ENCODE results near the gene ADGRF3. TPM values are rescaled to one million over a fixed set of nuclear protein-coding genes. Genes with fewer than 3 reads are reported as not detected.

Gene ADGRF3
- total and polyA plus RNA-seq, 2 experiments from 2014 or later, result 0.24 TPM; not detected in 1

DNA sequence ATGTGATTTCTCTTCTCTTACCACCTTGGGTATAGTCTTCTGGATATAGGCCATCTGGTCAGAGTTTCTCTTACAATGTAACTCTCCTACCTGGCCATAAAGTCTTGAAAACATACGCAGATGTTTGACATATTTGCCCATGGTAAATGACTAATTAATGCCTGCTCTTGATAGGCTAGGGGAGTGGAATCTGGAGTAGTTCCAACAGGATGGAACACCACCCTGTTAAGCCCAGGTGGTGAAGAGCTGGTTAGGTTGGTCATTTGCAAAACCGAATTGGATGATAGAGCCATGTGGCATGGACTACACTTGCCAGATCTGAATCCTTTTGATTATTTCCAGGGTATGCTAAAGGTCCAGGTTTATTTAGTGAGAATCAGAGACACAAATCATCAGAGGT lies 65.4 kb downstream of the ADGRF3 start:
- no peak for DNase-seq
- Histone ChIP-seq H4K20me1 (ENCODE audit: insufficient read depth) (no peaks in the 10 kb centered on the region), H3F3A (ENCODE audit: insufficient read depth) (0 out of 2 replicates have a peak, but pooled peaks cover 4% of the 10 kb centered on the region), H3K4me3 (no peak overlapping the region), H3K36me3 (ENCODE audit: low read depth) (peaks cover 58% of the 10 kb centered on the region), H3K9me2 (ENCODE audit: insufficient read depth) (no peaks in the 10 kb centered on the region), H3K4me1 (ENCODE audit: insufficient read depth) (peaks cover 9% of the 10 kb centered on the region), H3K9ac (no peak overlapping the region), H3K9me3 (ENCODE audit: low read depth) (no peaks in the 10 kb centered on the region), H3K27ac (no peak overlapping the region), H3K27me3 (replicated peaks; ENCODE audit: insufficient read depth) (no peaks in the 10 kb centered on the region), H2AFZ (no peak overlapping the region), H3K4me2 (ENCODE audit: unreplicated experiment) (no peak overlapping the region), H3K79me2 (ENCODE audit: insufficient read depth) (peaks cover 3% of the 10 kb centered on the region; the same call in 1 of the 2 replicates)
- WGBS, 2 experiments (ENCODE audit: low coverage in 1 of 2, low lambda C conversion rate in 2 of 2, missing lambda C conversion rate in 2 of 2), result 96 to 100% methylated on average over 2 of the region's 2 CpGs
- TF ChIP-seq EZH2 (IDR thresholded peaks at IDR 0.05; ENCODE audit: insufficient read depth, poor library complexity, severe bottlenecking) (no peak), EZH2phosphoT487 (IDR thresholded peaks at IDR 0.05; ENCODE audit: insufficient read depth, low read depth) (no peak)
- in situ Hi-C loops (cut with MboI), result no loop called here

DNA sequence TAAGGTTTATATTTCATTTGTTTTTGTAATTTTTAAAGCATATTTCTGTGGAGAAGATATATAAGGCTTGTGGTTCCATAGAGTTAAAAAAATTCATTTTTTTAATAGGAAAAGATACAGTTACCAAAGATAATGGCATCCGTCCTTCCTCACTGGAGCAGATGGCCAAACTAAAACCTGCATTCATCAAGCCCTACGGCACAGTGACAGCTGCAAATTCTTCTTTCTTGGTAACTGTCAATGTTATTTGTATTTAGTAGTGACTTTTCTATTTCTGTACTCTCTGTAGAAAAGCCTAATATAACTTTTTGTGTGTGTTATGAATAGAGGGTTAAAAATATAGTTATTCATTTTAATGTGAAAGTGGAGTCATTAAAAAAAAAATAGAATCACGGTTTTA lies 66.7 kb downstream of the ADGRF3 start:
- no peak for DNase-seq
- Histone ChIP-seq H3K4me1 (ENCODE audit: insufficient read depth) (peaks cover 10% of the 10 kb centered on the region), H3K9ac (no peak overlapping the region), H3K27me3 (replicated peaks; ENCODE audit: insufficient read depth) (no peaks in the 10 kb centered on the region), H3F3A (ENCODE audit: insufficient read depth) (peaks cover 7% of the 10 kb centered on the region; the same call in 1 of the 2 replicates), H3K79me2 (ENCODE audit: insufficient read depth) (peaks cover 10% of the 10 kb centered on the region; the same call in 1 of the 2 replicates), H3K27ac (no peak overlapping the region), H3K36me3 (ENCODE audit: low read depth) (peaks cover 54% of the 10 kb centered on the region), H3K9me2 (ENCODE audit: insufficient read depth) (no peaks in the 10 kb centered on the region), H2AFZ (no peak overlapping the region), H3K9me3 (ENCODE audit: low read depth) (no peaks in the 10 kb centered on the region), H4K20me1 (ENCODE audit: insufficient read depth) (no peaks in the 10 kb centered on the region), H3K4me3 (no peak overlapping the region), H3K4me2 (ENCODE audit: unreplicated experiment) (no peak overlapping the region)
- TF ChIP-seq EZH2 (IDR thresholded peaks at IDR 0.05; ENCODE audit: insufficient read depth, poor library complexity, severe bottlenecking) (no peak), EZH2phosphoT487 (IDR thresholded peaks at IDR 0.05; ENCODE audit: insufficient read depth, low read depth) (no peak)
- WGBS, 2 experiments (ENCODE audit: low coverage in 1 of 2, low lambda C conversion rate in 2 of 2, missing lambda C conversion rate in 2 of 2), result 95 to 100% methylated on average over 3 of the region's 3 CpGs
- in situ Hi-C loops (cut with MboI), result no loop called here

DNA sequence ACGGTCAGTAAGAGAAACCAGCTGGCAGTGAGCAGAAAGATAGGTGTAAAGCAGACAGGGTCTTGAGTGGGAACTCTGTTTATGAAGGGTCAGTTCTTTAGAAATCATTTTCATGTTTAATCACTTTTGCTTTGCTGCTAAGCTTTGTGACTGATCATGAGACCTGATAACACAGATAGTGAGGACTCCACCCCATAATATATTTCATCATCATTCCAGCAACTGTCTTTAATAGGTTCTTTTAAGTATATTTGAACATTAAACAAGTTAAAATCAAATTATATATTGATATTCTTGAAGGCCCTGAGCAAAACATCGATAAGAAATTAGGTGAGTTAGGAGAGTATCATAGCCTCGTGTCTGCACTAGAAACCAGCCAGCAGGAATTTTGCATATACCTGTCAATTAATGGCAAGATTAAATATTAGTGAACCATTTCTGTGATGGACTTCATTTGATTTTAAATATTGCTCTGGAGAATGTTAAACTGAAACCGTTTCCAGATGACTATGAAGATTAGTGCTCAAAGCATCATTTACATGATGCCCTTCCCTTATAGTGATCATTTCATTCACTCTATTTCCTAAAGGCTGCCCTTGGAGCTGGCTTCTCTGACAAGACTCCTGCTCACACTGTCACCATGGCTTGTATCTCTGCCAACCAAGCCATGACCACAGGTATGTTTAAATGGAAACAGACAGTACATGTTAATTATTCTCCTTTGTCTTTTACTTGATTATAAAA lies 69.9 kb downstream of the ADGRF3 start:
- no peak for DNase-seq
- in situ Hi-C loops (cut with MboI), result no loop called here
- peaks cover 22% of the 10 kb centered on the region for H3F3A ChIP-seq (ENCODE audit: insufficient read depth)
- no peaks in the 10 kb centered on the region for H3K9me2 ChIP-seq (ENCODE audit: insufficient read depth)
- H2AFZ ChIP-seq, result no peak overlapping the region
- TF ChIP-seq EZH2 (IDR thresholded peaks at IDR 0.05; ENCODE audit: insufficient read depth, poor library complexity, severe bottlenecking), result no peak
- no peak for TF ChIP-seq EZH2phosphoT487 (IDR thresholded peaks at IDR 0.05; ENCODE audit: insufficient read depth, low read depth)
- no peaks in the 10 kb centered on the region for H3K27me3 ChIP-seq (replicated peaks; ENCODE audit: insufficient read depth)
- 90% methylated on average over 4 of the region's 4 CpGs for WGBS, 2 experiments (ENCODE audit: low coverage in 1 of 2, low lambda C conversion rate in 2 of 2, missing lambda C conversion rate in 2 of 2)
- peaks cover 21% of the 10 kb centered on the region for H3K4me1 ChIP-seq (ENCODE audit: insufficient read depth)
- no peak overlapping the region for H3K9ac ChIP-seq
- no peak overlapping the region for H3K4me2 ChIP-seq (ENCODE audit: unreplicated experiment)
- H3K79me2 ChIP-seq (ENCODE audit: insufficient read depth), result peaks cover 20% of the 10 kb centered on the region
- H3K9me3 ChIP-seq (ENCODE audit: low read depth), result no peaks in the 10 kb centered on the region
- H3K4me3 ChIP-seq, result no peak overlapping the region
- peaks cover 38% of the 10 kb centered on the region for H3K36me3 ChIP-seq (ENCODE audit: low read depth)
- H4K20me1 ChIP-seq (ENCODE audit: insufficient read depth), result no peaks in the 10 kb centered on the region
- no peak overlapping the region for H3K27ac ChIP-seq

DNA sequence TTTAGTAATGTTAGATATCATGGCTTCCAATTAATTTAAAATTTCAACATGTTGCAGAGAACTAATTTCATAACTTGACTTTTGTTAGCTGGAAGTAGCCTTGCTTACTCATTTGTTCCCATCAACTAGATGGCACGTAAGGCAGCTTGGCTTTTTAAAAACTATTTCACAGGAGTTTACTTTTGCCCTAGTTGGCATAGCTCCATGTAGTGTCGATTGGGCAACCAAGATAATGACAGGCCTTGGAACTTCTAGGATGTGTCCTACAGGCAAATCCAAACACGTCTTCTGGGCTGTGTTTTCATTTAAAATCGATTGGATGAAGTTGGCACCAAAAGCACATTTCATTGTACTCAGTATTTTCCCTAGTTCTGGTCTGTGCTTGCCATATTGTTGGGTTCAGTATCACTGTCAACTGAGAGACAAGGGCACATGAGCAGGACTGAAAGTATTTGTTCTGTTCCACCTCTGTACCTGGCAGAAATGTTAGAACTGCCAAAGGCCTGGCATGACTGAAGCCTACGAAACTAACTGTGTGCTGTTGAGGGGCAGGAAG lies 72.5 kb downstream of the ADGRF3 start:
- Histone ChIP-seq H3K9me3 (ENCODE audit: low read depth) (no peaks in the 10 kb centered on the region), H4K20me1 (ENCODE audit: insufficient read depth) (no peaks in the 10 kb centered on the region), H3F3A (ENCODE audit: insufficient read depth) (peaks cover 37% of the 10 kb centered on the region), H3K4me3 (peak overlapping the region; percentile 47), H2AFZ (no peak overlapping the region), H3K27me3 (replicated peaks; ENCODE audit: insufficient read depth) (no peaks in the 10 kb centered on the region), H3K4me1 (ENCODE audit: insufficient read depth) (peaks cover 36% of the 10 kb centered on the region), H3K79me2 (ENCODE audit: insufficient read depth) (peaks cover 20% of the 10 kb centered on the region), H3K36me3 (ENCODE audit: low read depth) (peaks cover 16% of the 10 kb centered on the region), H3K4me2 (ENCODE audit: unreplicated experiment) (peak overlapping the region; percentile 68), H3K9me2 (ENCODE audit: insufficient read depth) (no peaks in the 10 kb centered on the region), H3K27ac (peak overlapping the region; percentile 89), H3K9ac (peak overlapping the region; percentile 60)
- DNase-seq, result peak; percentile 94
- 3 to 8% methylated on average over 5 of the region's 5 CpGs for WGBS, 2 experiments (ENCODE audit: low coverage in 1 of 2, low lambda C conversion rate in 2 of 2, missing lambda C conversion rate in 2 of 2)
- in situ Hi-C loops (cut with MboI), result no loop called here
- TF ChIP-seq EZH2phosphoT487 (IDR thresholded peaks at IDR 0.05; ENCODE audit: insufficient read depth, low read depth), result no peak
- TF ChIP-seq EZH2 (IDR thresholded peaks at IDR 0.05; ENCODE audit: insufficient read depth, poor library complexity, severe bottlenecking), result no peak

Data from GM23248 (cell line).